ENCODE data around the gene SULT1A1. TPM values are rescaled to one million over a fixed set of nuclear protein-coding genes. Genes with fewer than 3 reads are reported as not detected.

SULT1A1 gene
- total and polyA plus RNA-seq, 2 of the 13 experiments (the other 11 are each of a cell fraction or from before 2014, with no cell fraction given), result 114 to 147 TPM

- peak; percentile 24; the same call in 1 of the 2 replicates for TF ChIP-seq ZNF318 (CRISPR knock-in tag; IDR thresholded peaks at IDR 0.05)
- TF ChIP-seq ZNF615 (CRISPR knock-in tag; IDR thresholded peaks at IDR 0.05; ENCODE audit: borderline replicate concordance), result peak; percentile 82; the same call in 1 of the 2 replicates
- peak; percentile 61 for TF ChIP-seq ZNF670 (CRISPR knock-in tag; IDR thresholded peaks at IDR 0.05; ENCODE audit: borderline replicate concordance)
- TF ChIP-seq ZBTB26 (CRISPR knock-in tag; IDR thresholded peaks at IDR 0.05; ENCODE audit: borderline replicate concordance), result peak; percentile 70
- no peak for TF ChIP-seq RBAK (CRISPR knock-in tag; IDR thresholded peaks at IDR 0.05)
- TF ChIP-seq ZNF263 (CRISPR knock-in tag; IDR thresholded peaks at IDR 0.05), result no peak
- TF ChIP-seq MTA3 (CRISPR knock-in tag; IDR thresholded peaks at IDR 0.05), result peak; percentile 77; the same call in 1 of the 2 replicates
- TF ChIP-seq ZBTB49 (CRISPR knock-in tag; IDR thresholded peaks at IDR 0.05; ENCODE audit: borderline replicate concordance), result peak; percentile 53; the same call in 1 of the 2 replicates
- TF ChIP-seq DPF2 (CRISPR knock-in tag; IDR thresholded peaks at IDR 0.05; ENCODE audit: borderline replicate concordance, low read depth), result peak; percentile 21
- peak; percentile 72; the same call in 1 of the 2 replicates for TF ChIP-seq PBX2 (CRISPR knock-in tag; IDR thresholded peaks at IDR 0.05)
- TF ChIP-seq ZNF775 (CRISPR knock-in tag; IDR thresholded peaks at IDR 0.05; ENCODE audit: borderline replicate concordance), result 0 out of 2 replicates have a peak, but pooled peaks have one; percentile 11
- TF ChIP-seq ZBTB21 (CRISPR knock-in tag; IDR thresholded peaks at IDR 0.05), result no peak
- TF ChIP-seq KMT2A (CRISPR knock-in tag; IDR thresholded peaks at IDR 0.05), result no peak
- TF ChIP-seq REXO4 (CRISPR knock-in tag; IDR thresholded peaks at IDR 0.05; ENCODE audit: borderline replicate concordance), result no peak
Measured at GRCh38 chr16:28609631-28610594, at the start of gene SULT1A1 (continued).
